Renal cortical epithelial cell (primary cell): Measurements from ENCODE around the gene TSPAN19. TPM values are rescaled to one million over a fixed set of nuclear protein-coding genes. Genes with fewer than 3 reads are reported as not detected.
"Not testable (repeated sequence)": the region's sequence is repeated elsewhere in the genome, so short reads cannot be mapped to it uniquely, and the experiment has no call there.

Experiments
- DNase-seq: peaks from one replicate; pipeline ENCODE4 v3.0.0-alpha.2; 2011; ENCODE audit warnings: low read depth
- total RNA-seq: library from RNA; depleted of rRNA; stranded (reverse); fragments of >200 nt; gene quantifications from 2 replicates; pipeline ENCODE4 v1.2.3, GENCODE V29; 2014

The TSPAN19 gene
- total RNA-seq = 0.15 TPM in 1 of 2 replicates, not detected in the other

GRCh38 chr12:85036234-85036707 lies at the start of gene TSPAN19, which contains the start of gene LRRIQ1:
TSPAN19 (minus strand) TSS chr12:85036277; CDS start chr12:85029946, 6,331 bp downstream.
LRRIQ1 (plus strand) TSS chr12:85036351; CDS start chr12:85038177, 1,826 bp downstream.
- peak; percentile 93 for DNase-seq

- DNase-seq = no peak
These were observed 49.0 kb upstream of the TSPAN19 start for GRCh38 chr12:85085066-85085465.

GRCh38 chr12:85076688-85077430 lies 40.8 kb upstream of the TSPAN19 start:
- peak; percentile 97 for DNase-seq

- DNase-seq = no peak
These were observed 36.7 kb upstream of the TSPAN19 start for GRCh38 chr12:85072826-85073225.

GRCh38 chr12:85065837-85066482 lies 29.9 kb upstream of the TSPAN19 start:
- no peak for DNase-seq

- no peak for DNase-seq
These were observed 24.8 kb upstream of the TSPAN19 start for GRCh38 chr12:85060916-85061315.

- no peak for DNase-seq
These were observed 23.5 kb upstream of the TSPAN19 start for GRCh38 chr12:85059594-85059993.

- no peak for DNase-seq
These were observed 22.3 kb upstream of the TSPAN19 start for GRCh38 chr12:85058339-85058738.

GRCh38 chr12:85057370-85057963 lies 21.4 kb upstream of the TSPAN19 start:
- DNase-seq = peak; percentile 45

- DNase-seq = no peak
These were observed 7.8 kb upstream of the TSPAN19 start for GRCh38 chr12:85043829-85044228.

- no peak for DNase-seq
These were observed 5.3 kb upstream of the TSPAN19 start for GRCh38 chr12:85041395-85041794.

GRCh38 chr12:85036733-85037132 lies 656 bp upstream of the TSPAN19 start:
- DNase-seq = no peak

- peak; percentile 34 for DNase-seq
These were observed 6.6 kb downstream of the TSPAN19 start for GRCh38 chr12:85029456-85029855.

- no peak for DNase-seq
These were observed 18.0 kb downstream of the TSPAN19 start for GRCh38 chr12:85018098-85018497.

GRCh38 chr12:85017618-85018017 lies 18.5 kb downstream of the TSPAN19 start:
- DNase-seq = no peak

- no peak for DNase-seq
These were observed 18.9 kb downstream of the TSPAN19 start for GRCh38 chr12:85017133-85017532.

- peak; percentile 90 for DNase-seq
These were observed 19.7 kb downstream of the TSPAN19 start for GRCh38 chr12:85016413-85016812.

GRCh38 chr12:85007836-85008235 lies 28.2 kb downstream of the TSPAN19 start:
- DNase-seq = no peak

- DNase-seq = no peak
These were observed 29.9 kb downstream of the TSPAN19 start for GRCh38 chr12:85006206-85006605.

- DNase-seq = no peak
These were observed 30.5 kb downstream of the TSPAN19 start for GRCh38 chr12:85005615-85006014.

GRCh38 chr12:85005047-85005446 lies 31.0 kb downstream of the TSPAN19 start:
- not testable (repeated sequence) for DNase-seq

GRCh38 chr12:85004204-85004603 lies 31.9 kb downstream of the TSPAN19 start:
- no peak for DNase-seq
